ENCODE measurements around the gene GLYATL3. TPM values are rescaled to one million over a fixed set of nuclear protein-coding genes. Genes with fewer than 3 reads are reported as not detected.

The GLYATL3 gene
- total RNA-seq (2022; extraction: Qiagen RNA extraction) = not detected in 5 replicates

DNA sequence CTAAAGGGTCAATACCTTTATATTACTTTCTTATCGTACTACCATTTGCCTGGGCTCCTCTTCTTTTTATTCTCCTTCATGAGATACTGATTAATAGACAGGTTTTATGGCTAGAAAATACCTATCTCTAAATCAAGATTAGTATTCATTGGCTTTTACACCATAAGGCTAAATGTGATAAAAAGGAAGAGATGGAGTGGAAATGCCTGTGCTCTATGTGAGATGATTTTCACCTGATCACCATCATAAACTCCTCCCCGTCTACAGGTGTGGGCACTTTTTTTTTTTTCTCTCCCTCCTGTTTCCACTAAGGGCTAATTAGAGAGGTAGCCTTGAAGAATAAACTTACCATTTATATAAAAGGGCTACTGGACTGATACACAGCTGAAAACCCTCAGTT is at the start of gene GLYATL3:
TSS of gene GLYATL3 (plus strand) at position 301 of the 400 bp plus-strand sequence. CDS start 12,068 bp downstream, outside the sequence.

DNA sequence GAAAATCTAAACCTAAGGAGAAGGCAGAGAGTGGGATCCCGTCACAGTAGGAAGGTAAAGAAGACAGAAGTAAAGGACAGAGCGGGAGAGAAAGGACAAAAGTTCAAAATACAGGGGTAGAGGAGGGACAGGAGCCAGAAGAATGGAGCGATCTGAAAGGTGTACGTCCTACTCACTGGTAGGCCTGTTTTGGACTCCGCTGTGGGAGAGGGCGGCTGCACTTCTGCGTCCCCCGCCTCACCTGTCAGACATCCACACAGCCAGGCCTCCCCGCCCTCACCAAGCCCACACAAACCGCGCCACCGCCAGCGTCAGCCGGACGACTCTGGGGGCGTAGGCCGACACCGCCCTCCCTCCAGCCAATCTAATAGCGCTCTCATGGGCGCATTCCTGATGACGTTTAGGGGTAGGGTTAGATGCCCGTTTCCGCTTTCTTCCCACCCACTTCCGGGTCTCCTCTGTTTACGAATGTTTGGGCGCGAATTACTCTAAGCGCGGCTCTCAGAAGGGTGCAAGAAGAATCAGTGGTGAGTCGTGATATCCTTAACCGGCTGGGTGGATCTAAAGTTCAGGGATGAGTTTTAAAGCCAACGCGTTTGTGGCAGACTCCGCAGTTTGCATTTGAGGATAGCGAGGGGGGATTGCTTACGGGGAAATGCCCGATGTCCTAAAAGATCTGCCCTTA is 36.7 kb upstream of the GLYATL3 start, which contains the start of the genes CENPQ and MMUT:
TSS of gene CENPQ (plus strand) at position 444 of the 685 bp plus-strand sequence. CDS start 6,807 bp downstream, outside the sequence.
TSS of gene MMUT (minus strand) at position 327 of the 685 bp plus-strand sequence. CDS start 3,787 bp downstream, outside the sequence.

DNA sequence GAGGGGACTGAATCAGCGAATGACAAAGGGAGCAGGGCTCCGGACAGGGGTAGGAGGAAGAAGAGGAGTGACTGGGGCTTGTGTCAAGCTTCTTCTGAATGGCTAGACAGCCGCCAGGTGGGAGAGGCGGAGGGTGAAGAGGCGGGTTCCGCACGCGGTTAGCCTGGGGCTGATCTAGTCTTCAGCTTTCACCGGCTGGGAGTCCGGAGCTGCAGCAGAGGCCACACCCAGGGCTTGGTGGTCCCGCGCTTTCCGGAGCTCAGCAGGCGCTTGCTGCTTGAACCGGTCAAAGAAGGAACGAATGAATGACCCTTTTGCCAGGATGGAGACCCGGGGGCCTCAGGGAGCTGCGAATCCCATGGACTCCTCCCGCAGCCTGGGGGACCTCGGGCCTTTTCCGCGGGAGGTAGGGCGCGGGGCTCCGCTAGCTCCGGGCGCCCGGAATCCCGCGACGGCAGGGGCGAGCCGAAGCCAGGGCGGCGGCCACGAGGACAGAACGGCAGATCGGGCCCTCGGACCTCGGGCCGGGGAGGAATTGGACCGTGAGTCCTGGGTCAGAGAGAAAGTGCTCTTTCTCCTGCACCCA is 50.9 kb downstream of the GLYATL3 start, which contains the start of gene C6orf141:
TSS of gene C6orf141 (plus strand) at position 177 of the 586 bp plus-strand sequence. CDS start at position 302, 125 bp downstream.

Other genes with a start within 250 kb of the GLYATL3 start
- gene MMUT, start 36.7 kb upstream of the GLYATL3 start, total RNA-seq (2022; extraction: Qiagen RNA extraction) = 5.6 to 6.5 TPM (median 6.3 TPM) in 5 replicates
- 6.1 to 8.2 TPM (median 7.2 TPM) in 5 replicates for gene CENPQ, start 36.6 kb upstream of the GLYATL3 start, total RNA-seq (2022; extraction: Qiagen RNA extraction)
- gene C6orf141, start 50.7 kb downstream of the GLYATL3 start, total RNA-seq (2022; extraction: Qiagen RNA extraction) = 9.7 to 13.3 TPM (median 11.2 TPM) in 5 replicates
- gene RHAG, start 136.9 kb downstream of the GLYATL3 start, total RNA-seq (2022; extraction: Qiagen RNA extraction) = not detected in 5 replicates
- gene CRISP2, start 213.6 kb downstream of the GLYATL3 start, total RNA-seq (2022; extraction: Qiagen RNA extraction) = not detected in 5 replicates
- not detected in 5 replicates for gene CRISP3, start 244.5 kb downstream of the GLYATL3 start, total RNA-seq (2022; extraction: Qiagen RNA extraction)

Data from A549 treated with Mapracorat at 1 μM for 4 hours (cell line).